BJ (cell line): Measurements from ENCODE around the gene LRRC46. TPM values are rescaled to one million over a fixed set of nuclear protein-coding genes. Genes with fewer than 3 reads are reported as not detected.
A peak's percentile ranks its signal among the peaks of the same experiment; 100 is the strongest.

Experiments
- CTCF ChIA-PET: fragments of 350-600 bp; formaldehyde crosslinking; extraction: SDS; loops from one replicate; lab custom pipeline; 2021; ENCODE audit warnings: antibody characterized with exemption, inconsistent platforms; lab: Yijun Ruan, JAX
- POLR2A ChIA-PET: fragments of 300-600 bp; sonication (Branson Sonifier 250); formaldehyde crosslinking; extraction: SDS; loops from one replicate; lab custom pipeline; 2021; ENCODE audit warnings: antibody characterized with exemption; lab: Charles Lee
- DNase-seq: peaks from one replicate; pipeline ENCODE4 v3.0.0-alpha.2; 2011; ENCODE audit warnings: low read depth
- H3K27me3 ChIP-seq: 2 replicates; pipeline ENCODE4 v1.6.0; 2011; ENCODE audit warnings: low read length; ENCODE audit not compliant: control insufficient read depth, insufficient read depth
- H3K36me3 ChIP-seq: 2 replicates; pipeline ENCODE4 v1.5.1; 2011; ENCODE audit warnings: low read length; ENCODE audit not compliant: control insufficient read depth, insufficient read depth
- H3K4me3 ChIP-seq: 2 replicates; pipeline ENCODE4 v1.5.1; 2011; ENCODE audit warnings: low read depth, mild to moderate bottlenecking, control low read depth, low read length
- CTCF ChIP-seq: IDR thresholded peaks from 2 replicates; pipeline ENCODE4 v1.5.1; 2011; ENCODE audit warnings: low read depth, mild to moderate bottlenecking, control low read depth, inconsistent platforms, low read length, moderate library complexity; ENCODE audit not compliant: insufficient read depth
- polyA plus RNA-seq: library from polyadenylated mRNA; depleted of rRNA; stranded (reverse); fragments of >200 nt; gene quantifications from 2 replicates; pipeline ENCODE4 v1.2.3, GENCODE V29; 2011

The LRRC46 gene
- polyA plus RNA-seq, 1 experiment = 0.58 TPM

GRCh38 chr17:47860386-47860785, 28.9 kb downstream of the LRRC46 start:
- no peak for DNase-seq
- H3K36me3 ChIP-seq = no peaks in the 10 kb centered on the region
- no peak for TF ChIP-seq CTCF
- ChIA-PET POLR2A (no interaction called here), CTCF (interaction anchor here (4.3 to 16.0 kb wide), 2 partner anchors 14 to 30 kb away, joined by 25 to 190 read pairs; partner anchors contain the start of genes SCRN2 and SP6)
- peaks cover 5% of the 10 kb centered on the region for H3K27me3 ChIP-seq
- no peak overlapping the region for H3K4me3 ChIP-seq

- no peak overlapping the region for H3K4me3 ChIP-seq
- no peaks in the 10 kb centered on the region for H3K36me3 ChIP-seq
- H3K27me3 ChIP-seq = no peaks in the 10 kb centered on the region
- no peak for TF ChIP-seq CTCF
- ChIA-PET CTCF (interaction anchor here (1.2 to 16.0 kb wide), 3 partner anchors 17 to 156 kb away, joined by 3 to 190 read pairs (median 25); partner anchors contain the start of genes SCRN2 and SP6), POLR2A (no interaction called here)
- peak; percentile 54 for DNase-seq
Measured at GRCh38 chr17:47862621-47863440, 31.4 kb downstream of the LRRC46 start.

- H3K36me3 ChIP-seq = no peaks in the 10 kb centered on the region
- H3K27me3 ChIP-seq = no peaks in the 10 kb centered on the region; the same call in none of the 2 replicates
- H3K4me3 ChIP-seq = no peak overlapping the region
- ChIA-PET CTCF (interaction anchor here (1.0 to 16.0 kb wide), 4 partner anchors 12 to 25 kb away, joined by 3 to 190 read pairs (median 10); partner anchors contain the start of genes SCRN2 and SP6), POLR2A (no interaction called here)
- DNase-seq = no peak
- no peak for TF ChIP-seq CTCF
Measured at GRCh38 chr17:47864791-47865216, 33.3 kb downstream of the LRRC46 start.

GRCh38 chr17:47866941-47867340, 35.5 kb downstream of the LRRC46 start:
- peaks cover 8% of the 10 kb centered on the region for H3K27me3 ChIP-seq
- CTCF ChIA-PET = no interaction called here
- H3K36me3 ChIP-seq = no peaks in the 10 kb centered on the region
- TF ChIP-seq CTCF = no peak
- DNase-seq = no peak
- POLR2A ChIA-PET = no interaction called here
- no peak overlapping the region for H3K4me3 ChIP-seq

GRCh38 chr17:47867813-47868533, 36.5 kb downstream of the LRRC46 start:
- Histone ChIP-seq H3K4me3 (no peak overlapping the region), H3K27me3 (peaks cover 10% of the 10 kb centered on the region), H3K36me3 (no peaks in the 10 kb centered on the region)
- POLR2A ChIA-PET = no interaction called here
- CTCF ChIA-PET = interaction anchor here (0.6 to 2.1 kb wide), 3 partner anchors 20 to 25 kb away, joined by 3 to 6 read pairs (median 3); no protein-coding TSS in a partner anchor
- no peak for DNase-seq
- no peak for TF ChIP-seq CTCF
